Right lobe of liver (tissue), 4 donors: ENCODE data around the gene TECTA.

Experiments used
- CTCF ChIP-seq, 4 donors: fragments of 200-600 bp in 3 of 4; fragments of 450-650 bp in 1 of 4; IDR thresholded peaks; one replicate each; pipeline versions ENCODE4 v1.5.1 to v1.8.0; 2016 to 2022; ENCODE audit warnings: antibody characterized with exemption in 4 of 4, mild to moderate bottlenecking in 2 of 4
- POLR2A ChIP-seq: fragments of 450-650 bp; IDR thresholded peaks from one replicate; pipeline ENCODE4 v1.6.1; 2017; ENCODE audit warnings: antibody characterized with exemption, mild to moderate bottlenecking
- donor health status: DM: no; HTN: no; CAD: no.
- donor health status: DM: no; HTN: no; CAD: no.
- donor health status: DM: no; HTN: yes; CAD: no.

DNA sequence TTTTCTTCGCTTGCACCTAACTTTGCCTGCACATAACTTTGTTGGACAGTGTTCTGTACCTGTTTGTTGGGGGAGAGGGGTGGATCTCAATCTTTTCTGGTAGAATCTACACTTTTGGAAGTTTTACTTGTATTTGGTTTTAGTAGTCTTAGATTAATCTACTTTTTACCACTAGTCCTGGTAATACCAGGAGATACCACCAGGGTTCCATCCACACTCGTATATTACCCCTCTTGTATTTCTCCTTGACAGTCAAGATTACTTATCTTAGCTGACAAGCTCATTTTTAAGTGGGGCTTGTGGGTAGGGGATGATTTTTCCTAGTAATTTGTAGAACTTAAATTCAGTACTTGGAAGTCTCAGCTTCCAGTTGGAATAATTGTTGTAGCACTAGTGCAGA, 37.3 kb upstream of the TECTA start:
- TF ChIP-seq CTCF (IDR thresholded peaks at IDR 0.05), result peak; percentile 18 to 40 (median 32)
- no peak for TF ChIP-seq POLR2A
